GM18498 (cell line): Measurements from ENCODE around the gene TRPV3.

ENCODE experiments used
- ATAC-seq: cut with Tn5 transposase; IDR thresholded peaks from one replicate; pipeline ENCODE4 v1.9.1; 2021; ENCODE audit warnings: mild to moderate bottlenecking, moderate library complexity; ENCODE audit not compliant: unreplicated experiment

The TRPV3 gene

DNA sequence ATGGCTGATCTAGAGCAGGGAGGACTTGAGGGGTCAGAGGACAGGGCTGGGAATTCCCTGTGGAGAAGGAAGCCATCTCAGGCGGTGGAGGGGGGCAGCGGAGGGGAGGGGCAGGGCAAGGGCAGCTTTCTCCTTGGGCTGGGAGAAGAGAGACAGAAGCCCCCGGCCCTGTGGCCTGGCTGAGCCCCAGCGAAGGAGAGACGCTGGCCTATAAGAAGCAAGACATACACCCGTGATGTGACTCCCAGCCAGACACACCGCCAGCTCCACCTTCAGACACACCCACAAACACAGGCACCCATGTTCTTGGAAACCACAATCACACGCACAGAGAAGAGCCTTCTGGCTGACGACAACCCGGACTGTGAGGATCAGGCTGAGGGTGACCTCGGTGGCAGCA lies 10.0 kb downstream of the TRPV3 start:
- no peak for ATAC-seq

DNA sequence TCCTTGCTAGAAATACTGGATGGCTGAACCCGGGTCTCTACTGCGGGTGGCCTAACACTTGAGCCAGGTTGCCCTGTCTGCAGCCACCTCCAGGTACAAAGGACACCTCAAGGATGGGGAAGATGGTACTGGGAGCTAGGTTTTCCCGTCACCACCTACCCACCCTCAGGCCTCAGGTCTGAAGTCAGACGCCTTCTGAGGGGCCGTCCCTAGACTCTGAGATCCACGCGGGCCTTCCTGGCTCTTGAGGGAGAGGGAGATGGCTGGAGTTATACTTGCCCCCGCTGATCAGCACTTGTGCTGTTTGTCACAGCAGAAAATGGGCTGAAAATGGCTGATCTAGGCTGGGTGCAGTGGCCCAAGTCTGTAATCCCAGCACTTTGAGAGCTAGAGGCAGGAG lies 10.6 kb downstream of the TRPV3 start:
- no peak for ATAC-seq

DNA sequence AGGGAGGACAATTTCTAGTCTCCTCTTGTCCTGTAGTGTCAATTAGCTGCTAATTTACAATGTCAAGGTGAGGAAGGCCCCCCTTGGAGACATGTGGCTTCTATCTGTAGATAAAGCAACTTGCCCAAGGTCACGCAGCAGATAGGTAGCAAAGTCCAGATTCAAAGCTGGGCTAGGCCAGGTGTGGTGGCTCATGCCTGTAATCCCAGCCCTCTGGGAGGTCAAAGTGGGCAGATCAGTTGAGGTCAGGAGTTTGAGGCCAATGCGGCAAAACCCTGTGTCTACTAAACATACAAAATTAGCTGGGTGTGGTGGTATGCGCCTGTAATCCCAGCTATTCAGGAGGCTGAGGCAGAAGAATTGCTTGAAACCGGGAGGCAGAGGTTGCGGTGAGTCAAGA lies 11.1 kb downstream of the TRPV3 start:
- ATAC-seq: no peak

DNA sequence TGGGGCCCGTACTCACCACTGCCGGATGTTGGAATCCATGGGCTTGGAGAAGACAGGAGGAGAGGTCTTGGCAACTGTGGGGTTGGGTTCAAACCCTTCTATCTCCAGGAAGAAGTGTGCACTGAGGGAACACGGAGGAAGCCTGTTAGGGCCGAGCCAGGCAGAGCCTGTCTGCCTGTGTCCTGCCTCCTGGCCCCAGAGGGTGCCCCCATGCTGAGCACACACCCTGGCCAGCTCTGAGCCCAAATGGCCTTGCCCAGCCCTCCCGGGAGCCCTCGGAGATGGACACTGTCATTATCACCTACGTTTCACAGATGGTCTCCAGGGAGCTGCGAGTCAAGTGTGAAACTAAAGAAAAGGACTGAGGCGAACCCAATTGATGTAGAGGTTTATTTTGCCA lies 12.5 kb downstream of the TRPV3 start:
- no peak for ATAC-seq

DNA sequence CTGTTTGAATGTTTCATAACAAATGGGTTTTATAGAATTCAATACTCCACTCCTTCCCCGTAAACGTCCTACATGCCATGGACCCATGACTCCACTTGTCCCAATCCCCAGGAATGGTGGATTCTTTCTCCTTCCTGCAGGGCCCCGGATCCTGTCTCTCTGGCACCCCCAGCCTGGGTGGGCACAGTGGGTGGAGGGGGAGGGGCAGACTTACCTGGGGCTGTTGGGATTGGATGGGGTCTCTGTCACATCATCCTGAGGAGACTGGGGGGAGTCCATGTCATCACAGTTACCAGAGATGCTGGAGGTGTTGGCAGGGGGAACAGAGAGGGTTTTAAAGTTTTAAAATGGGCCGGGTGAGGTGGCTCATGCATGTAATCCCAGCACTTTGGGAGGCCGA lies 13.2 kb downstream of the TRPV3 start:
- ATAC-seq: no peak

DNA sequence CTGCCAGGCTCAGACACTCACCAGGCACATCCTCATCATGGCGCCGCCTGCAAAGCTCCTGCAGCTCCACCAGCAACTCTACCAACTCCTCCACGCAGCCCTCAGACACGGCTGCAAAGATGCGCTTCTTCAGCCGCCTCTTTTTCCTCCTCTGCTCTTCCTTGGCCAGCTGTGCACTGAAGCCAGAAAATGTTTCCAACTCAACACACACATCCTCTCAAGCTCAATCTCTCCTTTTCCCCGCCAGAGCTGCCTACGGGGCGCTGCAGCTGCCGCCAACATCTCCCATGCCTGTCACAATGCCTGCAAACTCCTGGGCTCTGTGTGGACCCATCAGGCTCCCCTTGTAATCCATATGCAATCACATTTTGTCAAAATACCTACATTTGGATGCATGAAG lies 14.2 kb downstream of the TRPV3 start:
- ATAC-seq: no peak

DNA sequence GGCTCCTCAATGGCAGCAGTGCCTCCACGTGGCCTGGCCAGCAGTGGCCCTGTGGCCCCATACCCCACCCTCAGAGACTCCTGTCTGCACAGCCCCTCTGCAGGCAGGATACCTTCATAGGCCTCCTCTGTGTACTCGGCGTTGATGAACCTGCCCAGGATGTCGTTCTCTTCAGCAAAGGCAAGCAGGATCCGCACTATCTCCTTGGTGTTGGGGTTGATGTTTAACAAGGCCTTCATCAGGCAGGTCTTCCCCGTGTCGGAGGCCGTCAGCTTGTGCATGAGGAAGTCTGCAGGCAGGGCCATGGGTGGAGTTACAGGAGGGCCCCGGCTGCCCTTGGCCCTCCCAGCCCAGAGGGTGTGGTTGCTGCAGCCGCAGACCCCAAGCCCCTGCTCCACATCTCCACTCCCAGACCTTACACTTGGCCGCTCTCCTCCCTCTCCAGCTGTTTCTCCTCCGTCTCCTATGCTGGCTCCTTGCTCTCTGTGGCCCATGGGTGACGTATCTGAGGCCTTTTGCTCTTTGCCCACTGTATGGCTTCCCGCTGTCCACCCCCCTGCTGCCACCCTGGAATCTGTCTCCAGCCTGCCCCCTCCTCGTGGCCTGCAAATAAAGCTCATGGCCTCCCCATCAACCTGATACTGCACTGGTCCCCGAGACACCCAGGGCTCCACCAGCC lies 15.1 kb downstream of the TRPV3 start:
- no peak for ATAC-seq

DNA sequence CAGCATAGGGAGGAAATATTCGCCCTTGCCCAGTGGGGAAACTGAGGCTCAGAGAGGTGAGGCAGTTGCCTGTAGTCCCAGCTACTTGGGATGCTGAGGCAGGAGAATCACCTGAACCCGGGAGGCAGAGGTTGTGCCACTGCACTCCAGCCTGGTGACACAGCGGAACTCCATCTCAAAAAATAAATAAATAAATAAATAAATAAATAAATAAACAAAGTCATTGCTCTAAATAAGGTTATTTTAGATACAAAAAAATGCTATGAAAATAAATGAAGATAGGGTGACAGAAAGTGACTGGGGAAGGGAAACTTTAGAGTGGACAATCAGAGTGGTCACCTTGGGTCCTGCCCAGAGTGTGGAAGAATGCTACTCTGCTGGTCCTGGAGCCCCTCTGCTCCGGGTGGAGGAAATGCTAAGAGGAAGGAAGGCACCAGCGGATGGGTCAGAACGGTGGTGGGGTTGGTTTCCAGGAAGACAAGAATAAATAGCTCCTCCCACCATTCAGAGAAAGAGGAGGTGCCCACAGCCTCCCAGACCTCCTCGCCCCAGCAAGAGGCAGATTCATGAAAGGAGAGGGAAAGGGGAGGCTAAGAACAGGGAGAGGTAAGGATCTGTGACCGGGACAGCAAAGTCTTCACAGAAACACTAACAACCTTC lies 17.6 kb downstream of the TRPV3 start:
- no peak for ATAC-seq

DNA sequence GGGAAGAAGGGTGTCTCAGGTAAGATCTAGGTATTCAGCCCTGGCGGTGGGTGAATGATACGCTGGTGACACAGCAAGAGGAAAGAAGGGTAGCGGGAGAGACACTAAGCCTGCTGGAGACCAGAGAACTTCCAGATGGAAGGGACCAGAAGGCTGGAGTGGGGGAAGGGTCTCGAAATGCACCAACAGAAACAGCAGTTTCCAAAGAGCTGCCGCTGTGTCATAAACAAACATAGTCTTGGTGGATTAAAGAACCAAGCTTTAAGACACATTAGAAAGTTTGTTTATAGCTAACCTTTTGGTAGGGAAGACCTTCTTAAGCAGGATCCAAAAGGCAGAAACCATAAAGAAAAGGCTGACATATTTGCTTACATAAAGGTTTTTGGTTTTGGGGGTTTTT lies 20.9 kb downstream of the TRPV3 start:
- ATAC-seq: no peak

DNA sequence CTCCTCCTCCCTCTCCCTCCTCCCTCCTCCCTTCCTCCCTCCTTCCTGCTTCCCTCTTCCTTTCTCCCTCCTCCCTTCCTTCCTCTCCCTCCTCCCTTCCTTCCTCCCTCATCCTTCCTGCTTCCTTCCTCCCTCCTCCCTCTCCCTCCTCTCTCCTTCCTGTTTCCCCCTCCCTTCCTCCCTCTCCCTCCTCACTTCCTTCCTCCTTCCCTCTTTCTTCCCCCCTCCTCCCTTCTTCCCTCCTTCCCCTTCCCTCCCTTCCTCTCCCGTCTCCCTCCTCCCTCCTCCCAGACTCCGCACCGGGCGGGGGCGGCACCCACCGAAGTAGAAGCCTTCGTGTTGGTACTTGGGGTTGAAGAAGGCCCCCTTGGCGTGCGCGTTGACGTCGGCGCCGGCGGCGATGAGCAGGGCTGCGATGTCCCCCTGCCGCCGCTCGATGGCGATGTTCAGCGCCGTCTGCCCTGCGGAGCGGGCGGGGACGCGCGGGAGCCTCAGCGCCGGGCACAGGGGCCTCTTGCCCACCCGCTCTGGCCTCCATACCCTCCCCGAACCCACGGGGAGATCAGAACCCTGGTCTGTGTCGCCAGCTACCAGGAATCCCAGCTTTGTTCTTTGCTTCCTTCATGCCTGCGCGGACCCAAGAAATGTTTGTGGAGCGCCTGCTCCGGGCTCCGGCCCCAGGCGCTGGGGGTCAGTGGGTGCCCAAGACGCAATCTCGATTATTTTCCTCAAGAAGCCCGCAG lies 22.2 kb downstream of the TRPV3 start:
- peak; percentile 55 for ATAC-seq

DNA sequence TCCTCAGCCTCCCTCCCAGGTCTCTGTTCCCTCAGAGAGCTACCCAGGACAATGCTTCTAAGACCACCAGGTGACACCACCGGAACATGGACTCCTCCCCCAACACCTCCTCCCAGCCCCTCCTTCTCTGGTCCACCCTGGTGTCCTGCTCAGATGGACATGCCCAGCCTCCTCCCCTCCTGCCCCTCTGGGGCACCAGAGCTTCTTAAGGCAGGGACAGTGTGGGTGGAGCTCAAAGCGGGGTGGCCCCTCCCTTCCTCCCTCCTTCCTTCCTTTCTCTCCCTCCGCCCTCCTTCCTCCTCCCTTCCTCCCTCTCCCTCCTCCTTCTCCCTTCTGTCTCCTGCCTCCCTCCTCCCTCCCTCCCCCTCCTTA lies 22.7 kb downstream of the TRPV3 start:
- ATAC-seq: no peak

DNA sequence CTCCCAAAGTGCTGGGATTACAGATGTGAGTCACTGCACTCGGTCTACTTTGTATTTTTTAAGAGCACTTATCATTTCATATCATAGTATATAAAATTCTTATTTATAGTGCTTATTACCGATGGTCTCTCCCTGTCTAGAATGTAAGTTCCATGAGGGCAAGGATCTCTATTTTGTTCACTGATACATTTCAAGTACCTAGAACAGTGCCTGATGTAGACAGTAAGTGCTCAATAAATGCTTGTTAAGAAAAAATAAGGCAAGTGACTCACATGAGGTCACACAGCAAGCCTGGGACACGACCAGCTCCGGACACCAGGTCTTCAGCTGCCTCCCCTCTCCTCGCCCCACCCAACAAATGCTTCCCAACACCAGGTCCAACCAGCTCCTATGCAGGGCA lies 23.9 kb downstream of the TRPV3 start:
- ATAC-seq: no peak

DNA sequence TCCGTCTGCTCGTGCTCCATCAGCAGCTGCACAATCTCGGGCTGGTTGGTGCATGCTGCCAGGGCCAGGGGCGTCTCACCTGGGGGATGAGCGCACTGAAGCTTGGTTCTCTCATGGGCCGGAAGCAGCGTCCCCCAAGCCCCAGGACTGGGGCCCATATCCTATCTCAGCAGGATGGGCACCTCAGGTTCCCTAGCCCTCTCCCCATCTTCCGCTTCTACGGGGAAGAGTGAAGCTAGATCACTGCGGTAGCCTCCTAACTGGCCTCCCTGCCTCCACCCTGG lies 24.8 kb downstream of the TRPV3 start:
- ATAC-seq: no peak

DNA sequence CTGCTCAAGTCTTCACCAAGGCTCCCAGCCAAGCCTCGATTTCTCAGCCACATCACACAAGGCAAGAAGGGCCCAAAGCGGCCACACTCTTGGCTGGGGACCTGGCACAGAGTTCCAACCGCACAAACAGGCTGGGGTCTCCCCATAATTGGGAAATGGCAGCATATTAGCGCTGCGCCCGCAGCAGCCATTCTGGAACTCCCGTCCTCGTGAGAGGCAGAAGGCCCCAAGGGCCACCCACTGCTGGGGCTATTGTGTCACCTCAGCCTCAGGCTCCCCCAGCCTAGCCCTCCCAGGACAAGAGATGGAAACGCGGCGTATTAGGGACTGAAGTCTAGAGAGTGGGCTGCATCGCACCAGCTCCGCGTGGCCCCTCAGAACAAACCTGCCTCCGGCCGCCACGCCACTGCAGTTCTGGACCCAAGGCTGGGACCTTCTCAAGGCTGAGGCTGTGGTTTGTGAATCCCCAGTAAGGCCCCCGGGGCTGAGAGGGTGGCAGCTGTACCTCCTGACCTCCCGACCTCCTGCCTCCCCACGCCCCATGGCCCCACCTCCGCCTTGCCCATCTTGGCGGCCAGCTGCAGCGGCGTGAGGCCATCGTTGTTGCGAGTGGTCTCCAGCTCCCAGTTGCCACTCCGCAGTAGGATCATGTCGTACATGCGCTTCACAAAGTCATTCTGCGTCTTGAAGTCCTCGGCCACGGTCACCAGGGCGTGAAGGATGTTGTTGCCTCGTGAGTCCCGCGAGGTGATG lies 25.3 kb downstream of the TRPV3 start:
- no peak for ATAC-seq

DNA sequence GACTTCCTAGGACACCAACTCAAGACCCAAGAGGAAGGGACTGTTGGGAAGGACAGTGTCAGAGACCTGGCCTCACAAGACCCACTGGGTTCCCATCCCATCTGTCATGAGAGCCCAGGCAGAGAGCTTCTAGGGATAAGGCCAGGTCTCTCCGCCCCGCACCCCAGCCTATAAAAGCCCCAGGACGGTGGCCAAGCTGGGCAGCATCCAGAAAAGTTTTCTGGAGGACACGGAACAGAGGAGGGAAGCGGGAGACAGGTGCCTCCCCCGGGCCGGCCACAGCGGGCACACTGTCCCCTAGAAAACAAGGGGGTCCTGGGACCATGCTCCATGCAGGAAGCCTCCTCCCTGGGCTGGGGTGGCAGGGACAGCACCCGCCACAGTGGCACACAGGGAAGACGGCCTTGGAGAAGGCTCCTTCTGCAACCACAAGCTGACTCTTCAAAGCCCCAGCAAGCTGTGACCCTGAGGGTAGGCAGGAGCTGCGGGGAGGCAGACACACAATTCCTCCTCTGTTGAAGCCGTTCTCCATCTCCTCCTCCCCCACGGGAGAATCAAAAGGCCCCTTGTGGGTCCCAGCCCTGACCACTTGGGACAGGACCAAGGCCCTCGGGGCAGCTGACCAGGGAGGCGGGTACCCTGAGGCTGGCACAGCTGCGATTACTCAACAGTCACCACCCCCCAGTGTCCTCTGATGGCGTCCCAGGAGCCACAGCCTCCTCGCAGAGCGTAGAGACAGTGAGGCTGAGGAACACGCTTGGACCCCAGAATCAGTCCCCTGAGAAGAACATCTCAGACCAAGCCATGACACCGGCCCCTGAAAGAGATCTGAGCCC lies 26.1 kb downstream of the TRPV3 start:
- no peak for ATAC-seq

DNA sequence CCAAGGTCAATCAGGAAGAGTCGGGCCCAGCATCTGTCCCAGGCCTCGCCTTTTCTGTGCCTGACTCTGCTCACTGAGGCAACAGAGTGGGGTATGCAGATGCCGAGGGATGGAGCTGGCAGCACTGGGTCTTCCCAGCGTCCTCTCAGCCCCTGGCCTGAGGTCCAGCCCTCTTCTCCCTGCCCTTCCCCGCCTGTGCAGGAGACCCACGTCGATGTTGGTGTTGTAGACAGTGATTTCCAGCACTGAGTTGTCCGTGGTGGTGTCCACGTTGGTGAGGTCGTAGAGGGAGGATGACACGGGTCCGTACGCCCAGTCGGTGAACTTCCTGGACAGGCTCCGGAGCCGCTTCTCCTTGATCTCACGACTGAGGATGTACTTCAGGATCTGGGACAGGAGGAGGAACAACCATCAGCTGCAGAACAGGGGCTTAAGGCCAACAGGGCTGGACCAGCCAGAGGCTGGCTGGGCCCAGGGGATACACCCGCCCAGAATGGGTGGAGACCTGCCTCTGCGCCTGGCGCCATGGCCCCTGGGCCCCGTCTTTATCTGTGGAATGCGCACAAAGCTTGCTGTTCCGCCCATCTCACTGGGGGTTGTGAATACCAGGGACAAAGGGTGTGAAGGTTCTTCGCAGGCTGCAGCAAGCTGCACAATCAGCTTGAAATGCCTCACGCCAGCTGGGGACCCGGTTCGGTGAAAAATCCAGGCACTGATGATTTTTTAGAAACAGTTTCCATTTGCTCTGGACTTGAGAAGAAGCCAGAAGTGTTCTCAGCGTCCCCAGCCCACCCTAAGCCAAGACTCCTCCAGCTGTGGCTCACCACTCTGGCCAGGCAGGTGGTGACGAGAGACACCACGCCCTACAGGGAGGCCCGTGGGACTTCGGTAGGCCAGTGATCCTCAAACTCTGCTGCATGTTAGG lies 27.5 kb downstream of the TRPV3 start:
- no peak for ATAC-seq

DNA sequence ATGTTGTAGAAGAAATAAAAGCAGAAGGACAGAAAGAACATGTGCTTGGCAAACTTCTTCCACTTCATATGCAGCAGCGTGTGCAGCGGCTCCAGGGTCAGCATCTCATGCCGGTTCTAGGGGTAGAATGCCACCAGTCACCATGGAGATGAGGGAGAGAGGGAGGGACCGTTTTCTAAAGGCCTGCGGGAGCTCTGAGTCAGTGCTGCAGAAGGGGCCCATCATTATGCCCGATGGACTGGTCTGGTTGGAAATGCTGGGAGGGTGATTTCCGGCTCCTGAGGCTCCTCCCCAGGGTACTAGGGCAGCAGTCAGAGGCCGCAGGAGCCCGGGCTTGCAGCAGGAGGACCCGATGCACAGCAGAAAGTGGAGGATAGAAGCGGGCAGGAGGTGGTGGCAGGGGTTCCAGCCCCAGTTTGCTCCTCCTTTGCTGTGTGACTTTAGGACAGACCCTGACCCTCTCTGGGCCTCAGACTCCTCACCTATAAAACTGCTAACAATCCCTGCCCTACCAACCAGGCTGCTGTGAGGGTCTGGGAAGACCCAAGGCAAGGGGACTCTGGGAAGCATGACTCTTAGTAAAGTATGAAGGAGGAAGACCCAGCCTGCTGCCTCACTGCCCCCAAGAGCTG lies 28.6 kb downstream of the TRPV3 start:
- ATAC-seq: no peak

DNA sequence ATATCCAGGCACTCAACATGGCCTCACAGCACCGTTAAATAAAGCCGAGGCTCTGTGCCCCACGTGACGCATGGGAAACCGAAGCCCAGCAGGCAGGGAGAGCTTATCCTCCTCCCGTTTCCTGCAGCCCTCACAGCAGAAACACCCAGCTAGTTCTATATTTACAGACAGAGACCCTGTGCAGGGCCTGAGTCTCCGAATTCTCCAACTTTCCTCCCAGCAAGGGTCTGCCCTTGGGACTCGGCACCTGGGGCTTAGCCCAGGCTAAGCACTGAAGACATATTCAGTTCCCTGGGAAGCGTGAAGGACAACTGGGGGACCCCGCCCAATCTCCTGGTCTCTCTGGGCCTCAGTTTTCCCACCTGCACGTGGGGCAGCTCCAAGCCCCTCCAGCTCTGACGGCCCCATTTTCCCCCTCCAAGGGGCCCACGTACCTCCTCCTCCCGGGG lies 29.2 kb downstream of the TRPV3 start:
- no peak for ATAC-seq

DNA sequence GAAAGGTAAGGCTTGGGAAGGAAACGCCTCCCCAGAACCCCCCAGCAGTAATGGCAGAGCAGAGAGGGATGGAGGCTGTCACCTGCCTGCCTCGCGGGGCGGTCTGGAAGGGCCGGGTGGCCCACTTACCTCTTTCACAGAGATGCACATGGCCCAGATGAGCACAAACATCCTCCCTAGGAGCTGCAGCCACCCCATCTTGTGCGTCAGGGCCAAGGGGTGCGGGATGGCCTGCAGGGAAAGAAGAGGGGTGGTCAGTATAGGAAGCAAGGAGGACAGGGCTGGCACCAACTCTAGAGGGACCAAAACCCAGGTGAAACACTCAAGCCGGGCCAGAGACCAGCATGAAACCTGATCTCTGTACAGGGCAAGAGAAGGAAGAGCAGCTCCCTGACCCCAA lies 29.7 kb downstream of the TRPV3 start:
- no peak for ATAC-seq
